ENCODE measurements around the gene RPL13. TPM values are rescaled to one million over a fixed set of nuclear protein-coding genes. Genes with fewer than 3 reads are reported as not detected.

Gene RPL13
- total RNA-seq, 1 donor from 2014 or later, result 2,070 TPM

DNA sequence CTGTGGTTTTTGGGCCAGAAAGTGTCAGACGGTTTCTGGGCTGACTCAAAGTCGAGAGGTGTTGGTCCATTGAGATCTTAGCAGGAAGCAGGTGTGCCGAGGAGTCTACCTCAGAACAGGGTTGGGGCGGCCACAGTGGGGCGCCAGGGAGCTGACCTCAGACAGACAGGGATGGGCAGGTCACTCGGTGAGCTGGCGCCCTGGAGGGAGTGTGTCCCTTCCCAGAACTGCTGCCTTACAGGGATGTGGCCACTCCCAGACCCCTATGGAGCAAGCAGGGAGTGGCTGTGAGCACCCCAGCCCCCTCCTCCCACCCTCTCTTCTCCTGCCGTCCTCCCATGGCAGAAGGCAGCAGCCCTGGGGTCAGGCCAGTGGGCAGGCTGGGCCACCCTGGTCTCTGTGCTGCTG is 39.0 kb downstream of the RPL13 start:
- H3K27me3 Mint-ChIP-seq (ENCODE audit: unreplicated experiment), result peaks cover 3% of the 10 kb centered on the region
- no peak overlapping the region for H3K27ac Mint-ChIP-seq (ENCODE audit: unreplicated experiment)
- no peaks in the 10 kb centered on the region for H3K36me3 Mint-ChIP-seq (ENCODE audit: low read depth, unreplicated experiment)
- DNase-seq (ENCODE audit: low spot score), result peak; percentile 72
- H3K4me1 Mint-ChIP-seq (ENCODE audit: unreplicated experiment), result peaks cover 5% of the 10 kb centered on the region
- H3K9me3 Mint-ChIP-seq (ENCODE audit: unreplicated experiment), result no peaks in the 10 kb centered on the region
- TF ChIP-seq, protein P1, sequence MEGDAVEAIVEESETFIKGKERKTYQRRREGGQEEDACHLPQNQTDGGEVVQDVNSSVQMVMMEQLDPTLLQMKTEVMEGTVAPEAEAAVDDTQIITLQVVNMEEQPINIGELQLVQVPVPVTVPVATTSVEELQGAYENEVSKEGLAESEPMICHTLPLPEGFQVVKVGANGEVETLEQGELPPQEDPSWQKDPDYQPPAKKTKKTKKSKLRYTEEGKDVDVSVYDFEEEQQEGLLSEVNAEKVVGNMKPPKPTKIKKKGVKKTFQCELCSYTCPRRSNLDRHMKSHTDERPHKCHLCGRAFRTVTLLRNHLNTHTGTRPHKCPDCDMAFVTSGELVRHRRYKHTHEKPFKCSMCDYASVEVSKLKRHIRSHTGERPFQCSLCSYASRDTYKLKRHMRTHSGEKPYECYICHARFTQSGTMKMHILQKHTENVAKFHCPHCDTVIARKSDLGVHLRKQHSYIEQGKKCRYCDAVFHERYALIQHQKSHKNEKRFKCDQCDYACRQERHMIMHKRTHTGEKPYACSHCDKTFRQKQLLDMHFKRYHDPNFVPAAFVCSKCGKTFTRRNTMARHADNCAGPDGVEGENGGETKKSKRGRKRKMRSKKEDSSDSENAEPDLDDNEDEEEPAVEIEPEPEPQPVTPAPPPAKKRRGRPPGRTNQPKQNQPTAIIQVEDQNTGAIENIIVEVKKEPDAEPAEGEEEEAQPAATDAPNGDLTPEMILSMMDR (IDR thresholded peaks at IDR 0.05; ENCODE audit: unreplicated experiment), result no peak
- H3K4me3 Mint-ChIP-seq (ENCODE audit: unreplicated experiment), result no peak overlapping the region

DNA sequence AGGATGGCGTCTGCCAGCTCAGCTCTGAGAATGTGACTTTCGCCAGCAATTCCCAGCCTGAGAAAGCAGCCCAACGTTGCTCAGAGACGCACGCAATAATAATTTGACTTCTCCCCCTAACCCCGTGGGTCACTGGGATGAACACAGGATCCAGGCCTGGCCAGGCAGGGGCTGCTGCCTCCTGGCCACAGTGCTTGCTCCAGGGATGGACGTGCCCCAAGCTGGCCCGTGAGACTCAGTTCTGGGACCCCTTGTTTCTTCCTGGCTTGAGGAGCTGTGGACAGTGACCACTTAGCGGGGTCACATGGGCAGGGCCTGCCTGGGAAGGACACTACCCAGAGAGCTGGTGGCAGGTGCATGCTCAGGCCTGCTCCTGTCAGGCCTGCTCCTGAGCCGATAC is 39.4 kb downstream of the RPL13 start:
- Mint-ChIP-seq H3K4me3 (ENCODE audit: unreplicated experiment) (no peak overlapping the region), H3K27me3 (ENCODE audit: unreplicated experiment) (peaks cover 3% of the 10 kb centered on the region), H3K27ac (ENCODE audit: unreplicated experiment) (no peak overlapping the region), H3K4me1 (ENCODE audit: unreplicated experiment) (peaks cover 5% of the 10 kb centered on the region), H3K9me3 (ENCODE audit: unreplicated experiment) (no peaks in the 10 kb centered on the region), H3K36me3 (ENCODE audit: low read depth, unreplicated experiment) (no peaks in the 10 kb centered on the region)
- TF ChIP-seq, protein P1 (IDR thresholded peaks at IDR 0.05; ENCODE audit: unreplicated experiment), result no peak
- no peak for DNase-seq (ENCODE audit: low spot score)

DNA sequence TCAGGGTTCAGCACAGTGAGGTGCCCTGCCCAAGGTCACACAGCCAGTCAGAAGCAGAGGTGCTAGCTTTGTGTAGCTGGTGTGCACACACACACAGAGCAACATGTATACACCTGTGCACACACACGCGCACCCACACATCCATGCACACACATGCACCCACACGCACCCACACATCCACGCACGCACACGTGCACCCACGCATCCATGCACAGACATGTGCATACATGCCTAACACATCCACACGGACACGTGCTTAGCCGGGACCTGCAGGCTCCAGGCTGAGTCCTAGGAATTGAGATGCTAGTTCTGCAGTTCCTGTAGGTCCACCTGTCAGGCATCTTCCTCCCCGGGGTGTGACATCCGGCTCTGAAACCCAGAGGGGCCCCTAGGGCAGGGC is 39.9 kb downstream of the RPL13 start:
- Mint-ChIP-seq H3K4me3 (ENCODE audit: unreplicated experiment) (no peak overlapping the region), H3K9me3 (ENCODE audit: unreplicated experiment) (no peaks in the 10 kb centered on the region), H3K4me1 (ENCODE audit: unreplicated experiment) (peaks cover 5% of the 10 kb centered on the region), H3K27me3 (ENCODE audit: unreplicated experiment) (peaks cover 3% of the 10 kb centered on the region), H3K36me3 (ENCODE audit: low read depth, unreplicated experiment) (no peaks in the 10 kb centered on the region), H3K27ac (ENCODE audit: unreplicated experiment) (no peak overlapping the region)
- TF ChIP-seq, protein P1 (IDR thresholded peaks at IDR 0.05; ENCODE audit: unreplicated experiment), result no peak
- no peak for DNase-seq (ENCODE audit: low spot score)

DNA sequence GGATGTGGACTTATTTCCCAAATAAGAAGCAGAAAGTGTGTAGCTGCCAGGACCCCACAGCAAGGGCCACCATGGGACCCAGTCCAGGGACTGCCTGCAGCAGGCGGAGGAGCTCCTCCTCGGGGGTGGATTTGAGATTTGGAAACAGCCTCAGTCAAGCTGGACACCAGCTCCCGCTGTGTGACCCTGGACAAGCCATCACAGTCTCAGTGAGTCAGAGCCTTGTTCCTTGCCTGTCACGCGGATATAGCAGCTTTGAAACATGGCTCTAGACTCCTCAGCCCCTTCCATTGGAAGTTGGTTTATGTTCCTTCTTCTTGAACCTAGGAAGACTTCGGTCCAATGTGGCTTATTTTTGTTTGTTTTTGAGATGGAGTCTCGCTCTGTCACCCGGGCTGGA is 40.5 kb downstream of the RPL13 start:
- peaks cover 5% of the 10 kb centered on the region for H3K4me1 Mint-ChIP-seq (ENCODE audit: unreplicated experiment)
- no peaks in the 10 kb centered on the region for H3K36me3 Mint-ChIP-seq (ENCODE audit: low read depth, unreplicated experiment)
- TF ChIP-seq, protein P1 (IDR thresholded peaks at IDR 0.05; ENCODE audit: unreplicated experiment), result no peak
- H3K27ac Mint-ChIP-seq (ENCODE audit: unreplicated experiment), result no peak overlapping the region
- DNase-seq (ENCODE audit: low spot score), result no peak
- H3K9me3 Mint-ChIP-seq (ENCODE audit: unreplicated experiment), result no peaks in the 10 kb centered on the region
- no peak overlapping the region for H3K4me3 Mint-ChIP-seq (ENCODE audit: unreplicated experiment)
- no peaks in the 10 kb centered on the region for H3K27me3 Mint-ChIP-seq (ENCODE audit: unreplicated experiment)

DNA sequence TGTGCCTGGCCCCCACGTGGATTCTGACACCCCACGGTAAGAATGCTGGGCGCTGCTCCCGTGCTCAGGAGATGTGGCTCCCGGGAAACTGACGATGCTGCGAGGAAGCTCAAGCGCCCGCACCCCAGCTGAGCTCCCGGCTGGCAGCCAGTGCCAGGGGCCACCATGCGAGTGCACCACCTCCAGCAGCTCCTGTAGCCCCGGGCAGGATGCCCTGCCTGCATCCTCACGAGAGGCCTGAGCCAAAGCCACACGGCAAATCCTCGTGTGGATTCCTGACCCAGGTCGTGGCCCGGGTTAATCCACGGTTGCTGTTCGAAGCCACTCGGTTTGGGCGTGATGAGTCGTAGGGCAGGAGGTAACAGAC is 41.4 kb downstream of the RPL13 start:
- no peaks in the 10 kb centered on the region for H3K9me3 Mint-ChIP-seq (ENCODE audit: unreplicated experiment)
- H3K4me1 Mint-ChIP-seq (ENCODE audit: unreplicated experiment), result peaks cover 5% of the 10 kb centered on the region
- no peaks in the 10 kb centered on the region for H3K36me3 Mint-ChIP-seq (ENCODE audit: low read depth, unreplicated experiment)
- TF ChIP-seq, protein P1 (IDR thresholded peaks at IDR 0.05; ENCODE audit: unreplicated experiment), result no peak
- H3K27me3 Mint-ChIP-seq (ENCODE audit: unreplicated experiment), result no peaks in the 10 kb centered on the region
- no peak for DNase-seq (ENCODE audit: low spot score)
- H3K4me3 Mint-ChIP-seq (ENCODE audit: unreplicated experiment), result no peak overlapping the region
- no peak overlapping the region for H3K27ac Mint-ChIP-seq (ENCODE audit: unreplicated experiment)
